GM06990 (cell line): ENCODE data around the gene GPI.

Experiments used
- DNase-seq: peaks from one replicate; pipeline ENCODE4 v3.0.0-alpha.2; 2011; ENCODE audit not compliant: insufficient read length; ENCODE audit errors: extremely low read depth
- H3K27me3 ChIP-seq: replicated peaks from 2 replicates; pipeline ENCODE4 v1.6.0; 2011; ENCODE audit warnings: low read length; ENCODE audit not compliant: control insufficient read depth, insufficient read depth
- H3K36me3 ChIP-seq: 2 replicates; pipeline ENCODE4 v1.5.1; 2011; ENCODE audit warnings: low read length; ENCODE audit not compliant: control insufficient read depth, insufficient read depth
- H3K4me3 ChIP-seq: replicated peaks from 2 replicates; pipeline ENCODE4 v1.5.1; 2011; ENCODE audit warnings: low read depth, mild to moderate bottlenecking, control low read depth, low read length
- TF ChIP-seq, protein P1 (sequence below): IDR thresholded peaks from 2 replicates; pipeline ENCODE4 v1.5.1; 2011; ENCODE audit warnings: low read length, control low read depth, mild to moderate bottlenecking, inconsistent platforms; ENCODE audit not compliant: insufficient read depth, poor library complexity, severe bottlenecking

The GPI gene

DNA sequence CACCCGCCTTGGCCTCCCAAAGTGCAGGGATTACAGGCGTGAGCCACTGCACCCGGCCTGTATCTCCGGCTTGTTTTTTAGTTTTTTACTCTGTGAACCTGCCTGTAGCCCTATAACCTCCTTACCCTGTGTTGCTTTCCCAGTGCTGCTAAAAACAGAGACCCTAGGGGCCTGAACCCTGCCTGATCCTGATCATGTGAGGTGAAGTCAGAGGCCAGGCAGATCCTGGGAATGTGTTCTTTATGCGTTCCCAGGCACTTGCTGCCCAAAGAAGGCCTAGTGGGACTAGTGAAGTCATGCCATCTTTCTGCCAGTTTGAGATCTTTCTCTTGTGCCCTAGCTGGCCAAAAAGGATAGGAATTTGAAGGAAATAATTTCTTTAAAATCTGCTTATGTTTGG lies 67.8 kb downstream of the GPI start:
- TF ChIP-seq, protein P1, sequence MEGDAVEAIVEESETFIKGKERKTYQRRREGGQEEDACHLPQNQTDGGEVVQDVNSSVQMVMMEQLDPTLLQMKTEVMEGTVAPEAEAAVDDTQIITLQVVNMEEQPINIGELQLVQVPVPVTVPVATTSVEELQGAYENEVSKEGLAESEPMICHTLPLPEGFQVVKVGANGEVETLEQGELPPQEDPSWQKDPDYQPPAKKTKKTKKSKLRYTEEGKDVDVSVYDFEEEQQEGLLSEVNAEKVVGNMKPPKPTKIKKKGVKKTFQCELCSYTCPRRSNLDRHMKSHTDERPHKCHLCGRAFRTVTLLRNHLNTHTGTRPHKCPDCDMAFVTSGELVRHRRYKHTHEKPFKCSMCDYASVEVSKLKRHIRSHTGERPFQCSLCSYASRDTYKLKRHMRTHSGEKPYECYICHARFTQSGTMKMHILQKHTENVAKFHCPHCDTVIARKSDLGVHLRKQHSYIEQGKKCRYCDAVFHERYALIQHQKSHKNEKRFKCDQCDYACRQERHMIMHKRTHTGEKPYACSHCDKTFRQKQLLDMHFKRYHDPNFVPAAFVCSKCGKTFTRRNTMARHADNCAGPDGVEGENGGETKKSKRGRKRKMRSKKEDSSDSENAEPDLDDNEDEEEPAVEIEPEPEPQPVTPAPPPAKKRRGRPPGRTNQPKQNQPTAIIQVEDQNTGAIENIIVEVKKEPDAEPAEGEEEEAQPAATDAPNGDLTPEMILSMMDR: no peak
- Histone ChIP-seq H3K4me3 (no peak overlapping the region), H3K27me3 (no peaks in the 10 kb centered on the region), H3K36me3 (peaks cover 4% of the 10 kb centered on the region)
- no peak for DNase-seq

DNA sequence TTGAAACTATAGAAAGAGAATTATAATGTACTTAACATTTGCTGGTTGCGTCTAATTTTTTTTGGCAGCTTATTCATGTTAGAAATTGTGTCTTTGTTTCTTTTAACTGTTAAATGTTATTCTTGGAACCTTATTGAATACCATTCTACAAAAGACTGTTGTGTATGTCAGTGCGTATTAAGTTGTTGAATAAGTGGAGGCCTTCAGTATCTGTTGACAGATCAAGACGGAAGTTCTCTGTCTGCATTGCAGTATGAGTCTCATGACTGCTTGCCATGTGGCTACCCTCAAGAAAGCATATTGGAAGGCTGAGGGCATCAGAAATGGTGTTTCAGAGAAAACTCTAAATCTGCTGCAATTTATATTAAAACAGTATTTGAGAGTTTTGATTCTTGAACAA lies 71.7 kb downstream of the GPI start:
- H3K27me3 ChIP-seq: no peaks in the 10 kb centered on the region
- H3K36me3 ChIP-seq: peaks cover 4% of the 10 kb centered on the region
- H3K4me3 ChIP-seq: no peak overlapping the region
- TF ChIP-seq, protein P1: no peak
- DNase-seq: no peak

DNA sequence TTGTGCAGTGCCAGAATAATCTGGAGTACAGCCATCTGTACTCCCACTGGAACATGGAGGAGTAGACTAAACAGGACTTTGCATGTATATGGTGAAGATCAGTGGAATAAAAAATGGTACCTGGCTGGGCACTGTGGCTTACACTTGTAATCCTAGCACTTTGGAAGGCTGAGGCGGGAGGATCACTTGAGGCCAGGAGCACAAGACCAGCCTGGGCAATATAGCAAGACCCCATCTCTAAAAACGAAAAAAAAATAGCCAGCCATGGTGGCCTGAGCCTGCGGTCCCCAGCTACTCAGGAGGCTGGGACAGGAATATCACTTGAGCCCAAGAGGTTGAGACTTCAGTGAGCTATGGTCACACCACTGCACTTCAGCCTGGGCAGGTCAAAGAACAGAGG lies 83.2 kb downstream of the GPI start:
- Histone ChIP-seq H3K36me3 (peaks cover 17% of the 10 kb centered on the region), H3K27me3 (no peaks in the 10 kb centered on the region), H3K4me3 (no peak overlapping the region)
- no peak for DNase-seq
- TF ChIP-seq, protein P1: no peak
